ENCODE measurements around the gene CDH4.

- no peak for TF ChIP-seq RAD21 (CRISPR knock-in tag; IDR thresholded peaks at IDR 0.05)
- TF ChIP-seq KDM5B (CRISPR knock-in tag; IDR thresholded peaks at IDR 0.05; ENCODE audit: borderline replicate concordance), result no peak
- TF ChIP-seq FIP1L1 (IDR thresholded peaks at IDR 0.05; ENCODE audit: borderline replicate concordance, insufficient read depth, low read depth, low read length), result no peak
- TF ChIP-seq DNMT1 (CRISPR knock-in tag; IDR thresholded peaks at IDR 0.05), result no peak
- TF ChIP-seq PATZ1 (CRISPR knock-in tag; IDR thresholded peaks at IDR 0.05), result no peak
- TF ChIP-seq POLR2A (IDR thresholded peaks at IDR 0.05; ENCODE audit: insufficient read depth in 1 of 2, low read depth in 2 of 2, low read length in 2 of 2), result no peak
- TF ChIP-seq EP300 (IDR thresholded peaks at IDR 0.05; ENCODE audit: low read depth in 2 of 2, low read length in 2 of 2), result no peak
- no peak for TF ChIP-seq EP300 (CRISPR knock-in tag; IDR thresholded peaks at IDR 0.05; ENCODE audit: borderline replicate concordance)
- no peak for TF ChIP-seq BRCA1 (CRISPR knock-in tag; IDR thresholded peaks at IDR 0.05)
Measured at GRCh38 chr20:61638802-61639585, 386.9 kb downstream of the CDH4 start.

Measured in HepG2 (cell line).